B cell (primary cell): ENCODE measurements around the gene PALD1.

ENCODE experiments used
- CTCF ChIP-seq: fragments of 200-600 bp; IDR thresholded peaks from one replicate; pipeline ENCODE4 v1.8.0; 2022; ENCODE audit warnings: antibody characterized with exemption, mild to moderate bottlenecking
- EZH2 ChIP-seq: IDR thresholded peaks from 2 replicates; pipeline ENCODE4 v1.6.1; 2012; ENCODE audit warnings: borderline replicate concordance, low read depth, mild to moderate bottlenecking, moderate library complexity, low read length; ENCODE audit not compliant: insufficient read depth, poor library complexity, severe bottlenecking

GRCh38 chr10:70472799-70473454 lies 5.6 kb upstream of the PALD1 start:
- TF ChIP-seq CTCF = no peak
- no peak for TF ChIP-seq EZH2
